Stimulated activated CD4-positive, alpha-beta T cell treated with anti-CD3 and anti-CD28 coated beads, Interleukin-4, amount 100 ng/mL, for 4 hours (primary cell): ENCODE results near the gene CHAF1B.
"Not testable (repeated sequence)": the region's sequence is repeated elsewhere in the genome, so short reads cannot be mapped to it uniquely, and the experiment has no call there.

ENCODE experiments used
- DNase-seq, 2 experiments: peaks; one replicate each; pipeline ENCODE4 v3.0.0-alpha.2; 2020

Gene CHAF1B

GRCh38 chr21:36385233-36386030 is at the start of gene CHAF1B:
CHAF1B (plus strand) TSS chr21:36385392; CDS start chr21:36386137, 745 bp downstream.
- peak; percentile 77 to 85 for DNase-seq

GRCh38 chr21:36337099-36337509 is 48.1 kb upstream of the CHAF1B start:
- no peak for DNase-seq

GRCh38 chr21:36338975-36339374 is 46.2 kb upstream of the CHAF1B start:
- no peak for DNase-seq

- DNase-seq = not testable (repeated sequence)
Measured at GRCh38 chr21:36342581-36342980, 42.6 kb upstream of the CHAF1B start.

GRCh38 chr21:36344931-36345330 is 40.3 kb upstream of the CHAF1B start:
- no peak for DNase-seq

- DNase-seq = no peak
Measured at GRCh38 chr21:36347278-36347961, 37.8 kb upstream of the CHAF1B start.

- DNase-seq = no peak
Measured at GRCh38 chr21:36347962-36348328, 37.2 kb upstream of the CHAF1B start.

GRCh38 chr21:36349315-36349714 is 35.9 kb upstream of the CHAF1B start:
- no peak for DNase-seq

- DNase-seq = no peak
Measured at GRCh38 chr21:36350282-36350910, 34.8 kb upstream of the CHAF1B start.

GRCh38 chr21:36354918-36355680 is 30.1 kb upstream of the CHAF1B start:
- DNase-seq = no peak

GRCh38 chr21:36355868-36356267 is 29.3 kb upstream of the CHAF1B start:
- DNase-seq = no peak

- no peak for DNase-seq
Measured at GRCh38 chr21:36359185-36359584, 26.0 kb upstream of the CHAF1B start.

- DNase-seq = no peak
Measured at GRCh38 chr21:36369064-36369685, 16.0 kb upstream of the CHAF1B start.

GRCh38 chr21:36375994-36376393 is 9.2 kb upstream of the CHAF1B start:
- DNase-seq = no peak

- DNase-seq = no peak
Measured at GRCh38 chr21:36377391-36377842, 7.8 kb upstream of the CHAF1B start.

GRCh38 chr21:36379251-36379650 is 5.9 kb upstream of the CHAF1B start:
- DNase-seq = no peak

- no peak for DNase-seq
Measured at GRCh38 chr21:36381841-36382589, 3.2 kb upstream of the CHAF1B start.

- not testable (repeated sequence) for DNase-seq
Measured at GRCh38 chr21:36382722-36383121, 2.5 kb upstream of the CHAF1B start.

- no peak for DNase-seq
Measured at GRCh38 chr21:36384885-36385232, 333 bp upstream of the CHAF1B start.

GRCh38 chr21:36386031-36386642 is 945 bp downstream of the CHAF1B start:
- no peak for DNase-seq

GRCh38 chr21:36388096-36388495 is 2.9 kb downstream of the CHAF1B start:
- no peak for DNase-seq
